Activated CD4-positive, alpha-beta memory T cell treated with anti-CD3 and anti-CD28 coated beads for 36 hours (primary cell): ENCODE data around the gene AATF. TPM values are rescaled to one million over a fixed set of nuclear protein-coding genes. Genes with fewer than 3 reads are reported as not detected.
"Not testable (repeated sequence)": the region's sequence is repeated elsewhere in the genome, so short reads cannot be mapped to it uniquely, and the experiment has no call there.

Source experiments
- CTCF ChIA-PET: fragments of 350-600 bp; sonication (Branson Sonifier 250); formaldehyde crosslinking; loops from one replicate; lab custom pipeline; 2021; ENCODE audit warnings: antibody characterized with exemption, inconsistent platforms; lab: Charles Lee
- POLR2A ChIA-PET: fragments of 350-600 bp; sonication (Branson Sonifier 250); formaldehyde crosslinking; loops from one replicate; lab custom pipeline; 2021; ENCODE audit warnings: antibody characterized with exemption; lab: Charles Lee
- DNase-seq: peaks from one replicate; pipeline ENCODE4 v3.0.0-alpha.2; 2020
- H3K27ac Mint-ChIP-seq: one replicate; pipeline ENCODE4 v1.8.0; 2021; ENCODE audit warnings: mixed read lengths
- H3K27me3 Mint-ChIP-seq: one replicate; pipeline ENCODE4 v1.8.0; 2021; ENCODE audit warnings: mixed read lengths
- H3K36me3 Mint-ChIP-seq: one replicate; pipeline ENCODE4 v1.8.0; 2021; ENCODE audit warnings: mixed read lengths
- H3K4me1 Mint-ChIP-seq: one replicate; pipeline ENCODE4 v1.8.0; 2021; ENCODE audit warnings: low read depth, mixed read lengths
- H3K4me3 Mint-ChIP-seq: one replicate; pipeline ENCODE4 v1.8.0; 2021; ENCODE audit warnings: mild to moderate bottlenecking, mixed read lengths
- H3K9me3 Mint-ChIP-seq: one replicate; pipeline ENCODE4 v1.8.0; 2021; ENCODE audit warnings: mixed read lengths
- intact Hi-C: fragments of 100-400 bp; cut with micrococcal nuclease; formaldehyde crosslinking; loops from one replicate; pipeline ENCODE4 v1.15.1; 2023
- total RNA-seq, 2 experiments: library from RNA; stranded (reverse); gene quantifications; one replicate each; pipeline ENCODE4 v1.2.3, GENCODE V29; 2021

The AATF gene
- total RNA-seq, 2 experiments from 2014 or later, result 85.6 to 89.1 TPM

- POLR2A ChIA-PET, H3K4me1 Mint-ChIP-seq, intact Hi-C loops, CTCF ChIA-PET, H3K4me3 Mint-ChIP-seq, DNase-seq, H3K9me3 Mint-ChIP-seq, H3K27me3 Mint-ChIP-seq, H3K27ac Mint-ChIP-seq, H3K36me3 Mint-ChIP-seq: not testable (repeated sequence)
Measured at GRCh38 chr17:37073464-37073863, 124.7 kb downstream of the AATF start.

DNA sequence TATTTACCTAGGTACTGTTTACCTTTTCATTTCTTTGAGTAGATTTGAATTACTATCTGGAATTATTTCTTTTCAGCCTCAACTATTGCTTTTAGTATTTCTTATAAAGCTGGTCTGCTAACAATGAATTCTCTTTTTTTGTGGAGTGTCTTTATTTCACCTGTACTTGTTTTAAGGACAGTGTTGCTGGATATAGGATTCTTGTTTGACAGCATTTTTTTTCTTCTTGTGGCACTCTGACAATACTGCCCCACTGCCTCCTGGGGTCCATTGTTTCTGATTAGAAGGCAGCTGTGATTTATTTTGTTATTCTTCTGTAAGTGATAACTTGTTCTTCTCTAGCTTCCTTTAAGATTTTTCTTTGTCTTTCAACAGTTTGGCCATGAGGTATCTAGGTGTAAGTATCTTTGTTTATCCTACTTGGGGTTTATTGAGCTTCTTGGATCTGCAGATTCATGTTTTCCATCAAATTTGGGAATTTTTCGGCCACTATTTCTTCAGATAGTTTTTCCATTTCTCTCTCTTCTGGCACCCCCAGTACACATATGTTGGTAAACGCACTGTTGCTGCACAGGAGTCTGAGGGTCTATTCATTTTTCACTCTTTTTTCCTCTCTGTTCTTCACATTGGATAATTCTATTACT, 130.4 kb downstream of the AATF start:
- POLR2A ChIA-PET, result no interaction called here
- no peaks in the 10 kb centered on the region for H3K4me1 Mint-ChIP-seq
- no peak overlapping the region for H3K4me3 Mint-ChIP-seq
- CTCF ChIA-PET, result no interaction called here
- no peak overlapping the region for H3K27ac Mint-ChIP-seq
- intact Hi-C loops, result no loop called here
- no peaks in the 10 kb centered on the region for H3K27me3 Mint-ChIP-seq
- no peak for DNase-seq
- peaks cover 11% of the 10 kb centered on the region for H3K9me3 Mint-ChIP-seq
- H3K36me3 Mint-ChIP-seq, result peaks cover 10% of the 10 kb centered on the region

DNA sequence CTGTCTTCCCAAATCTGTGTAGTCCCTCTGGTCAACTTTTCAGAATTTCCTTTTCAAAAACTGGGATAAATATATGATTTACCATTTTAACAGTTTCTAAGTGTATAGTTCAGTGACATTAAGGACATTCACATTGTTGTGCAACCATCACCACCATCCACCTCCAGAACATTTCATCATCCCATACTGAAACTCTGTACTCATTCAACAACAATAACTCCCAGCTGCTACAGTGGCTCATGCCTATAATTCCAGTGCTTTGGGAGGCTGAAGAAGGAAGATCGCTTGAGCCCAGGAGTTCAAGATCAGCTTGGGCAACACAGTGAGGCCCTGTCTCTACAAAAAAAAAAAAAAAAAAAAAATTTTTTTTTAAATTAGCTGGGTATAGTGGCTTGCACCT, 131.0 kb downstream of the AATF start:
- ChIA-PET POLR2A (no interaction called here), CTCF (no interaction called here)
- Mint-ChIP-seq H3K9me3 (peaks cover 11% of the 10 kb centered on the region), H3K27ac (no peak overlapping the region), H3K4me3 (no peak overlapping the region), H3K27me3 (no peaks in the 10 kb centered on the region), H3K4me1 (no peaks in the 10 kb centered on the region), H3K36me3 (peaks cover 10% of the 10 kb centered on the region)
- no peak for DNase-seq
- intact Hi-C loops, result no loop called here

- Mint-ChIP-seq H3K27me3 (no peaks in the 10 kb centered on the region), H3K9me3 (peaks cover 11% of the 10 kb centered on the region), H3K36me3 (peaks cover 23% of the 10 kb centered on the region), H3K27ac (no peak overlapping the region), H3K4me3 (no peak overlapping the region), H3K4me1 (no peaks in the 10 kb centered on the region)
- ChIA-PET POLR2A (interaction anchor here (0.6 kb wide), 1 partner anchor 114 kb away, joined by 4 read pairs; no protein-coding TSS in a partner anchor), CTCF (no interaction called here)
- intact Hi-C loops, result no loop called here
- DNase-seq, result no peak
Measured at GRCh38 chr17:37081287-37081686, 132.5 kb downstream of the AATF start.

DNA sequence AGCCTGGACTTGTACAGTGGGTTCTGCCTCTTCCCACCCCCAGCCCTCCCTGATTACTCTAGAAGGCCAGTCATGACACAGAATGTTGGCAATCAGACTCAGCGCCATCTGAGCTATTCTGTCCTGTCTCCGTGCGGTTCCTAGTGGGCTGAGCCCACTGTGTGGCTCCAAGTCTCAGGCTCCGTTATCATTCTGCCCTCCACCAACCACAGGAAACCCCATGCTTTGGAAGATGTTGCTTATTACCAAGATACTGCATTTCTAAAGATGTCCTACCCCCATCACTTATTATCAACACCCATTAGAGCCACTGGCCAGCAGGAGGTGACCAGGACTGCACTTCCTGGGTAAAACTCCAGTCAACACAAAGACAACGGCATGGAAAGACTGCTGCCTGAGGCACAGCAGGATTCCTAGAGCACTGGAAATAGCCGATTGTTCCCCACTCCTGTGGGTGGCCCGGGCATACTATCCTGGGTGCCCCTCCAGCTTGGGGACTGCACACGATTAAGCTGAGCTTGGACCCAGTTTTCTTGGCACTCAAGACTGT, 133.6 kb downstream of the AATF start:
- H3K36me3 Mint-ChIP-seq, result peaks cover 32% of the 10 kb centered on the region
- CTCF ChIA-PET, result no interaction called here
- H3K9me3 Mint-ChIP-seq, result peaks cover 11% of the 10 kb centered on the region
- intact Hi-C loops, result no loop called here
- no peak for DNase-seq
- POLR2A ChIA-PET, result no interaction called here
- H3K4me1 Mint-ChIP-seq, result no peaks in the 10 kb centered on the region
- no peaks in the 10 kb centered on the region for H3K27me3 Mint-ChIP-seq
- no peak overlapping the region for H3K4me3 Mint-ChIP-seq
- H3K27ac Mint-ChIP-seq, result no peak overlapping the region

DNA sequence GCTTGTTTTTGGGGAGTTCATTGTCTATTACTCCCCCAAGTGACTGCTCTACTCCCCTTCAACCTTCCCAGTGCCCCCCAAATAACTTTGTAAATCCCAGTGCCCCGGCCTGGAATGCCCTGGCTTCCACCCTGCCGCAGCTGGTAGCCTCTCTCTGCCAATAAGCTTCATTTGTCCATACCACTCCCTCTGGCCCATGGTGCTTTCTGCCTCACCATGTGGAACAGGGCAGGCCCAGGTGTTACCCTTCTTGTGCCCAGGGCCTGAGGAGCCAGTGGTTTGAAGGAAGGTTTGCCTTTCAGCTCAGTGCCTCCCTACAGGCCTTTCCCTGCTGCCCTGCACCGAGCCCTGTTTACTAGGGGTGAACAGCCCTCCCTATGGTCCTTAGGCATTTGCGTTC, 134.2 kb downstream of the AATF start:
- peaks cover 4% of the 10 kb centered on the region for H3K4me1 Mint-ChIP-seq
- peaks cover 38% of the 10 kb centered on the region for H3K36me3 Mint-ChIP-seq
- peaks cover 11% of the 10 kb centered on the region for H3K9me3 Mint-ChIP-seq
- no peaks in the 10 kb centered on the region for H3K27me3 Mint-ChIP-seq
- no peak overlapping the region for H3K4me3 Mint-ChIP-seq
- no peak overlapping the region for H3K27ac Mint-ChIP-seq
- intact Hi-C loops, result no loop called here
- POLR2A ChIA-PET, result no interaction called here
- CTCF ChIA-PET, result no interaction called here
- no peak for DNase-seq

DNA sequence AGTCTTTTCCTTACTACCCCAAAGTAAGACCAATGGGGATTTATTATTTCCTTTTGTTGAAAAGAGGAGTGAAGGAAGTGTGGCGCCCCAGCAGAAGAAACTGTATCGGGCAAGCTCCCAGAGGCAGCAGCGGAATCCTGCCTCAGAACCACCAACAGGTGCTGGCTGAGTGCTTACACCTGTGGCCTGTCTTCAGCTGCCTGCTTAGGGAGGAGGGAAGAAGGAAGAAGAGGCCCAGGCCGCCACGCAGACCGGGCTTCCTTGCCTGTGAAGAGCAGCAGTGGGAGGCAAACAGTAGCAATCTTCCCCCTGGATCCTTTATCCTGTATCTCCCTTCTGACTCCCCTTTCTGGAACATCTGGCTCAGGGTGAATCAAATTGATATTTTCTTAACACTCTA, 134.7 kb downstream of the AATF start:
- Mint-ChIP-seq H3K36me3 (peaks cover 40% of the 10 kb centered on the region), H3K9me3 (peaks cover 11% of the 10 kb centered on the region), H3K4me3 (no peak overlapping the region), H3K27me3 (no peaks in the 10 kb centered on the region), H3K27ac (no peak overlapping the region), H3K4me1 (peaks cover 8% of the 10 kb centered on the region)
- DNase-seq, result no peak
- POLR2A ChIA-PET, result no interaction called here
- intact Hi-C loops, result no loop called here
- CTCF ChIA-PET, result no interaction called here

DNA sequence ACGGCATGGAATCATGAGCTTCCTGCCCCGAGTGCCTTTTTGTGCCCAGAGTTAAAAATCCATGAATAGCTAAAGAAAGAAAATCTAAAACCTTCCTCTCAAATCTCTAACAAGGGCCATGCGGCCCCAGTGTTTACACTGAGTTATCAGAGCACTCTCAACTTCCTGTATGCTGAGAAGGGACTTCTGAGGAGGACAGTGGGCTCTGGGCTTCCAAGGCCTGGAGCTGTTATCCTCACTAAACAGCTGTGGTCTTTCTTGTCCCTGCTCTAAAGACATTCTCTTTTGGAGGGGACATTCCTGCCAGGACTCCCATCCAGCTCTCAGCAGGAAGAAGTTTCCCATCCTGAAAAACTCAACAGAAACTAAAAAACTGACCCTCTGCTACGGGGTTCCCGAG, 135.6 kb downstream of the AATF start:
- Mint-ChIP-seq H3K4me1 (peaks cover 17% of the 10 kb centered on the region), H3K9me3 (peaks cover 7% of the 10 kb centered on the region), H3K27ac (no peak overlapping the region), H3K4me3 (no peak overlapping the region), H3K36me3 (peaks cover 45% of the 10 kb centered on the region), H3K27me3 (no peaks in the 10 kb centered on the region)
- intact Hi-C loops, result no loop called here
- ChIA-PET CTCF (no interaction called here), POLR2A (no interaction called here)
- DNase-seq, result no peak

DNA sequence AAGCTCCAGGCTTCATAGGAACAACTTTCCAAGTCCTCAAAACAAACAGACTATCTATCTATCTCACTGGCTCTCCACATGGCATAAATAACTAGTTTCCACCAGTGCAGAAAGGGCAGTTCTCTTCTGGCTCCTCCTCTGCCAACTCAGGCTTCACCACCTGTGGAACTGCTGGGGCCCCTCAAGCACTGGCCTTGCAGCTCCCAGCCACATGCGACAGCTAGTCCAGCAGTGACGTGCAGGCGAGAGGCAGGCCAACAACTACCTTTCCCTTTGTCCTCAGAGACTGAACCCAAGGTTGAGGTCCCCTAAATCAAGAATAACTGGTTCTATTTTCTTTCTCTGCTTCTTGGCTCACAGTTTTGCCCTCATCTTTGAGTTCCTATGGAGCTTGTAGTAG, 137.6 kb downstream of the AATF start:
- no peak for DNase-seq
- H3K27me3 Mint-ChIP-seq, result no peaks in the 10 kb centered on the region
- CTCF ChIA-PET, result no interaction called here
- no peak overlapping the region for H3K4me3 Mint-ChIP-seq
- H3K27ac Mint-ChIP-seq, result no peak overlapping the region
- peaks cover 40% of the 10 kb centered on the region for H3K36me3 Mint-ChIP-seq
- peaks cover 36% of the 10 kb centered on the region for H3K4me1 Mint-ChIP-seq
- no peaks in the 10 kb centered on the region for H3K9me3 Mint-ChIP-seq
- POLR2A ChIA-PET, result no interaction called here
- intact Hi-C loops, result no loop called here

GRCh38 chr17:37086948-37087347, 138.2 kb downstream of the AATF start:
- Mint-ChIP-seq H3K4me3 (no peak overlapping the region), H3K36me3 (peaks cover 40% of the 10 kb centered on the region), H3K4me1 (peaks cover 36% of the 10 kb centered on the region), H3K27me3 (no peaks in the 10 kb centered on the region), H3K9me3 (no peaks in the 10 kb centered on the region), H3K27ac (no peak overlapping the region)
- DNase-seq, result no peak
- ChIA-PET CTCF (no interaction called here), POLR2A (no interaction called here)
- intact Hi-C loops, result no loop called here

- H3K27ac Mint-ChIP-seq, result no peak overlapping the region
- ChIA-PET CTCF (interaction anchor here (1.0 kb wide), 1 partner anchor 462 kb away, joined by 5 read pairs; no protein-coding TSS in a partner anchor), POLR2A (no interaction called here)
- intact Hi-C loops, result no loop called here
- H3K27me3 Mint-ChIP-seq, result no peaks in the 10 kb centered on the region
- H3K9me3 Mint-ChIP-seq, result no peaks in the 10 kb centered on the region
- peaks cover 40% of the 10 kb centered on the region for H3K4me1 Mint-ChIP-seq
- H3K4me3 Mint-ChIP-seq, result no peak overlapping the region
- no peak for DNase-seq
- H3K36me3 Mint-ChIP-seq, result peaks cover 38% of the 10 kb centered on the region
Measured at GRCh38 chr17:37087683-37088082, 138.9 kb downstream of the AATF start.

- CTCF ChIA-PET, result interaction anchor here (1.0 kb wide), 1 partner anchor 463 kb away, joined by 5 read pairs; no protein-coding TSS in a partner anchor
- intact Hi-C loops, result no loop called here
- Mint-ChIP-seq H3K4me1 (peaks cover 40% of the 10 kb centered on the region), H3K9me3 (no peaks in the 10 kb centered on the region), H3K36me3 (peaks cover 35% of the 10 kb centered on the region), H3K27me3 (no peaks in the 10 kb centered on the region), H3K4me3 (no peak overlapping the region), H3K27ac (peak overlapping the region; percentile 35)
- POLR2A ChIA-PET, result no interaction called here
- DNase-seq, result peak; percentile 37
Measured at GRCh38 chr17:37088459-37088858, 139.7 kb downstream of the AATF start.

- ChIA-PET POLR2A (no interaction called here), CTCF (interaction anchor here (1.3 kb wide), 1 partner anchor 42 kb away, joined by 3 read pairs; no protein-coding TSS in a partner anchor)
- Mint-ChIP-seq H3K4me1 (peaks cover 40% of the 10 kb centered on the region), H3K36me3 (peaks cover 35% of the 10 kb centered on the region), H3K9me3 (no peaks in the 10 kb centered on the region), H3K27me3 (no peaks in the 10 kb centered on the region), H3K27ac (no peak overlapping the region), H3K4me3 (no peak overlapping the region)
- DNase-seq, result no peak
- intact Hi-C loops, result no loop called here
Measured at GRCh38 chr17:37088913-37089312, 140.2 kb downstream of the AATF start.
